Stimulated activated CD8-positive, alpha-beta memory T cell treated with anti-CD3 and anti-CD28 coated beads, Interleukin-4, amount 100 ng/mL, for 48 hours (primary cell): Measurements from ENCODE around the gene HHAT.

Experiments
- DNase-seq: peaks from one replicate; pipeline ENCODE4 v3.0.0-alpha.2; 2020

The HHAT gene

GRCh38 chr1:210691039-210691610 lies 362.4 kb downstream of the HHAT start:
- no peak for DNase-seq

- no peak for DNase-seq
These were observed 364.1 kb downstream of the HHAT start for GRCh38 chr1:210692796-210693195.

DNA sequence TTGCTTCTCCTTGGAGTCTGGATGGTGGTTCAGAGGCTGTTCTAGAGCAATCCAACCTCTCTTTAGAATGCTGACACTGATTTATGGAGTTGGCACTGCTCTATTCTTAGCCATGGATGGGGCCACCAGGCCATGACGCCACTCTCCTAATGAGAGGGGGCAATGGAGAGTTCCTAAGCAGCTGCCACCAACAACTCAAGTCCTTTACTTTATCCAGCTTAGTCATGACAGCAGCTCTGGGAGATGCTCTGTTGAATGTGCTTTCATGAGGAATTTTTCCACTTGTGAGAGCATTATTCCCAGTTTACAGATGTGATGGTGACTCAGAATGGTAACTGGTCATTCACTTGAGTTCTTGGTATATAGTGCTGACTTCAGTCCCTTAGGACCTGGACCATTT lies 366.3 kb downstream of the HHAT start:
- no peak for DNase-seq

DNA sequence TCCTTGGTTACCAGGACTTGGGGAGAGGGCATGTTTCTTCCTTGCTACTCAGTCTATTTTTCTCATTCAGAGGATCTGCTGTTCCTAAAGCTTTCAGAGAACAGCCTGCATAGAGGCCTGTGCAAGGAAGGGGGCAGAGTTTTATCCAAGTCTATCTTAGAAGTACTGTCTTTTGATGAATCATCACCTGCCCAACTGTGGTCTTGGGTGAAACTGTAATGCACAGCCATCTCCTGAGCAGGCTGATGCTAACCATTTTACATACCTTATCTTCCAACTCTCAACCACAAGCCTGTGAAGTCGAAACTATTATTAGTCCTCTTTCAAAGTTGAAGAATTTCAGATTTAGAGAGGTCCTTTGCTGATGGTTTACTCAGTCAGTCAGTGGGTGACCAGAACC lies 368.0 kb downstream of the HHAT start:
- no peak for DNase-seq

DNA sequence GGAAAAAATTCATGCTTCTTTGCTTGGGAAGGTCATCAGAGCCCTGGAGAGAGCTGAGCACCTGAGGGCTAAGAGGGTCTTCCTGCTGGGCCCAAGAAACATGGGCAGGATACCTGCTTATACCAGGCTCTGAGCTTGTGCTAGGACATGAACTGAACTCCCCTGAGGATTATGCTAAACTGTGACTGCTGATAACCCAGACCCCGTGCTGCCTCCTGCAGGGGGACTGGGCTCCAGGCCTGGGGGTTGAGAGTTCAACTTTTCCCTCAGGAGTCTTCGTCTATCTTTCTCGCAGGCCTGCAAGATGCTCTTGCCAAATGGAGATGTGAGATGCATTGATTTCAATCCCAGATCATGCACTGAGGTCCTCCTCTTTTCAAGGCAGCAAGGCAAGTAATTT lies 368.5 kb downstream of the HHAT start:
- no peak for DNase-seq

- no peak for DNase-seq
These were observed 370.0 kb downstream of the HHAT start for GRCh38 chr1:210698661-210699060.

DNA sequence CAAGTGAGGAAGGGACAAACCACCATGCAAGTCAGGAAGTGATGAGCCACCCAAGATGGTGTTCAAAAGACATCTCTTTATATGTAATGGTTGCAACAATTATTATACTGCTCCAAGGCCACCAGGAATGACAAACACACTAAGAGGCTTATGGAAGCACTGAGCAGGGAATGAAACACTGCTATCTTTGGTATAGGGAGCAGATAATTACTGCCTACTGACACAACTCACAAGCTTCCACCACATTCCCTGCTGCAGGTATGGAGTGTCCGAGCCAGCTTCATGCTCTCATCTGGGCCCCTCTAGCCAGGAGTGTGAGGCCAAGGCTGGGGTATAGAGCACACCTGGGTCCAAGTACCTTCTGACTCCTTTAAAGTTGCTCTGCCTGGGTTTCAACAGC lies 371.4 kb downstream of the HHAT start:
- no peak for DNase-seq

DNA sequence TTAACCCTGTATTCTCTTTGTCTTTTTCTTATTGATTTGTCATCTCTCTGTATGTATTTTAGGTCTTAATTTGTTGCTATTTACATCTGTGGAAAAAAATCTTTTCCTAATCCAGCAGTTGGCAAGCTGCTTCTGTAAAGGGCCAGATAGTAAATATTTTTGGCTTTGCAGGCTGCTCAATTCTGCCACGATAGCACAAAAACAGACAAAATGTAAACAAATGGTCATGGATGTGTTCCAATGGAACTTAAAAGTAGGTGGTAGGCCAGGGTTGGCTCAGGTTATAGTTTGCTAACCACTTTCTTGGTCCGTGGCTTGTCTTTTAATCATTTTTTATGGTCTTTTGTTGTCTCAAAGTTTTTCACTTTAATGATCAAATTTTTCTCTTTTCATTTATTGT lies 371.8 kb downstream of the HHAT start:
- DNase-seq = no peak

GRCh38 chr1:210702506-210702905 lies 373.8 kb downstream of the HHAT start:
- no peak for DNase-seq

- no peak for DNase-seq
These were observed 374.9 kb downstream of the HHAT start for GRCh38 chr1:210703593-210703992.

- no peak for DNase-seq
These were observed 376.4 kb downstream of the HHAT start for GRCh38 chr1:210705086-210705485.

- no peak for DNase-seq
These were observed 377.5 kb downstream of the HHAT start for GRCh38 chr1:210706246-210706645.

- DNase-seq = no peak
These were observed 378.9 kb downstream of the HHAT start for GRCh38 chr1:210707300-210708240.

DNA sequence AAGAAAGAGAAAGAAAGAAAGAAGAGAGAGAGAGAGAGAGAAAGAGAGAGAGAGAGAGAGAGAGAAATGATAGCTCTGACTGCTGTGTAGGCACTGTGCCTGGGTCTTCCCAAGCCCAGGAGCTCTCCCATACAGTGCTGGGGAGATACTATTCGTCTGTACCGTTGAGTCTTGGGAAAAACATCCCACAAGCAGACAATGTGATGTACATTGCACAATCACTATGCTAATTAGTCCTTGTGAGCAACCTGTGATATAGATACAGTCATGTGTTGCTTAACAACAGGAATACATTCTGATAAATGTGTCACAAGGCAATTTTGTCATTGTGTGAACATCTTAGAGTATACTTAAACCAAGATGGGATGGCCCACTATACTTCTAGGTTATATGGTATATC lies 381.0 kb downstream of the HHAT start:
- no peak for DNase-seq

DNA sequence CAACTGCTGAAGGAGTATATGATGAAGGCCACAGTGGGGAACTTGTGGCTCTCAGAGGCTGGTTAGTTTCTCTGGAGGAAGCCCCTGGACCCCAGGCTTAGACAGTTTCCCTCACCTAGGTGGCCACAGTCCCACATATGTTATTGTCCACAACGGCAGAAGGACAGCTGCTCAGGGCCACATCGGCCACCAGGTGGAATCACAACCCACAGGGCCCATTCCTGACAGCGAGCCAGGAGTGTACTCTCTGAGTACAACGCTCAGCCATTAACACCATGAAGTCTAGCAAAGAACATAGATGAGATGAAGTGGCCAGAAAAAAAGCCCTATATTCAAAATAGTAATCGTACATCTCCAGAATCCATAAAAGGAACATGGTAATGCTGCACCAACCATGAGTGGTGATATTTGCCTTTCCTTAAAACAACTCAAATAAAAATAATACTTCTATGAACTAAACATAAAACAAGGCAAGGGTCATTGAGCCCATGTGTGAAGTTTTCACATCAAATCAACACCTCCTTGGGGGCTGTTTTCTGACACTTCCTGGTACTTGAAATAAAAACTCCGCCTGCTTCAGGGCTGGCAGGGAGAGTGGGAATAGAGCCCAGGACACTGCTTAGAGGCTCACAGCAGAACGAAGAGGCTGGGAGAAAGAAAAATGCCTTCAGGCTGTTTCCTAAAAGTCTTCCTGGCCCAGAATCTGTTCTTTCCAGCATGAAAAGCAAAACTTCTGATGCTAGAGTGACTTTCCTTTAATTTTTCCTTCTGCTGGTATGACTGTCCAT lies 383.3 kb downstream of the HHAT start:
- no peak for DNase-seq

DNA sequence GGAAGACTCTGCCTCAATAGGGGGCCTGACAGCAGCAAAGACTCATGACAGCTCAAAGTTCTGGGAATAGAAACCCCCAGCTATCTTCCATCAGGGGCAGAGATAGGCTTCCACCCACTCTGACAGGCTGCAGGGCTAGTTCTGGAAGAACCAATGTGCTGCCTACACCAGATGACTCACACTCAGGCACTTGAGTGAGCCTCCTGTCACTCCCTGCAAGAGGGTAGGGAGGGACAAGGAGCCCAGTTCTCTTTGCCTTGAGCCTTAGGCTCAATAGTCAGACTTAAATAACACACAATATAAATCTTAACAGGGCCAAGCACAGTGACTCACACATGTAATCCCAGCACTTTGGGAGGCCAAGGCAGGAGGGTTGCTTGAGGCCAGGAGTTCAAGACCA lies 386.4 kb downstream of the HHAT start:
- DNase-seq = no peak

- DNase-seq = no peak
These were observed 393.8 kb downstream of the HHAT start for GRCh38 chr1:210722410-210723081.

GRCh38 chr1:210723646-210724045 lies 394.9 kb downstream of the HHAT start:
- DNase-seq = no peak

- no peak for DNase-seq
These were observed 396.1 kb downstream of the HHAT start for GRCh38 chr1:210724768-210725167.
